Measurements from ENCODE around the gene NCAPG2. TPM values are rescaled to one million over a fixed set of nuclear protein-coding genes. Genes with fewer than 3 reads are reported as not detected.
"Not testable (repeated sequence)": the region's sequence is repeated elsewhere in the genome, so short reads cannot be mapped to it uniquely, and the experiment has no call there.

The NCAPG2 gene
- total and polyA plus RNA-seq, 2 of the 13 experiments (the other 11 are each of a cell fraction or from before 2014, with no cell fraction given), result 15.1 to 30.7 TPM

- TF ChIP-seq MAX (IDR thresholded peaks at IDR 0.05), result peak; percentile 40
- TF ChIP-seq GATAD2A (CRISPR knock-in tag; IDR thresholded peaks at IDR 0.05), result peak; percentile 70
- peak; percentile 55 for TF ChIP-seq SALL1 (CRISPR knock-in tag; IDR thresholded peaks at IDR 0.05)
- peak; percentile 58; the same call in 1 of the 2 replicates for TF ChIP-seq HMG20A (CRISPR knock-in tag; IDR thresholded peaks at IDR 0.05; ENCODE audit: borderline replicate concordance)
- peak; percentile 49; the same call in 1 of the 2 replicates for TF ChIP-seq NFIC (IDR thresholded peaks at IDR 0.05; ENCODE audit: low read length)
- peak; percentile 45; the same call in 1 of the 2 replicates for TF ChIP-seq SOX5 (CRISPR knock-in tag; IDR thresholded peaks at IDR 0.05; ENCODE audit: borderline replicate concordance)
- peak; percentile 53; the same call in 1 of the 2 replicates for TF ChIP-seq RCOR2 (CRISPR knock-in tag; IDR thresholded peaks at IDR 0.05)
- TF ChIP-seq, protein P1, sequence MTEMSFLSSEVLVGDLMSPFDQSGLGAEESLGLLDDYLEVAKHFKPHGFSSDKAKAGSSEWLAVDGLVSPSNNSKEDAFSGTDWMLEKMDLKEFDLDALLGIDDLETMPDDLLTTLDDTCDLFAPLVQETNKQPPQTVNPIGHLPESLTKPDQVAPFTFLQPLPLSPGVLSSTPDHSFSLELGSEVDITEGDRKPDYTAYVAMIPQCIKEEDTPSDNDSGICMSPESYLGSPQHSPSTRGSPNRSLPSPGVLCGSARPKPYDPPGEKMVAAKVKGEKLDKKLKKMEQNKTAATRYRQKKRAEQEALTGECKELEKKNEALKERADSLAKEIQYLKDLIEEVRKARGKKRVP (CRISPR knock-in tag; IDR thresholded peaks at IDR 0.05), result 0 out of 4 replicates have a peak, but pooled peaks of 1 of the 2 experiments have one; percentile 22
- TF ChIP-seq ZMYM2 (CRISPR knock-in tag; IDR thresholded peaks at IDR 0.05), result peak; percentile 81; the same call in 1 of the 2 replicates
- not testable (repeated sequence) for TF ChIP-seq SOX6 (IDR thresholded peaks at IDR 0.05)
- peak; percentile 86 for TF ChIP-seq SOX6 (CRISPR knock-in tag; IDR thresholded peaks at IDR 0.05)
- peak; percentile 78 for TF ChIP-seq NCOA2 (CRISPR knock-in tag; IDR thresholded peaks at IDR 0.05)
- TF ChIP-seq MIER3 (CRISPR knock-in tag; IDR thresholded peaks at IDR 0.05; ENCODE audit: borderline replicate concordance), result peak; percentile 22; the same call in 1 of the 2 replicates
- TF ChIP-seq ZMYM3 (CRISPR knock-in tag; IDR thresholded peaks at IDR 0.05), result 0 out of 2 replicates have a peak, but pooled peaks have one; percentile 36
- peak; percentile 31; the same call in 1 of the 2 replicates for TF ChIP-seq SAP130 (CRISPR knock-in tag; IDR thresholded peaks at IDR 0.05; ENCODE audit: low read depth)
- 0 out of 2 replicates have a peak, but pooled peaks have one; percentile 30 for TF ChIP-seq ZSCAN29 (CRISPR knock-in tag; conservative IDR thresholded peaks at IDR 0.05)
- peak; percentile 58; the same call in 1 of the 2 replicates for TF ChIP-seq ZNF609 (CRISPR knock-in tag; IDR thresholded peaks at IDR 0.05; ENCODE audit: borderline replicate concordance)
- peak; percentile 37 for TF ChIP-seq HNF4A (CRISPR knock-in tag; IDR thresholded peaks at IDR 0.05)
These were observed 78.3 kb downstream of the NCAPG2 start (continued) for GRCh38 chr7:158626289-158626688.

All from HepG2 (cell line).